GM19193 (cell line): ENCODE measurements around the gene INHBA.

Experiments used
- POLR2A ChIP-seq: IDR thresholded peaks from 4 replicates; pipeline ENCODE4 v1.6.1; 2011; ENCODE audit not compliant: insufficient read depth, insufficient read length; ENCODE audit errors: extremely low read depth

Gene INHBA

DNA sequence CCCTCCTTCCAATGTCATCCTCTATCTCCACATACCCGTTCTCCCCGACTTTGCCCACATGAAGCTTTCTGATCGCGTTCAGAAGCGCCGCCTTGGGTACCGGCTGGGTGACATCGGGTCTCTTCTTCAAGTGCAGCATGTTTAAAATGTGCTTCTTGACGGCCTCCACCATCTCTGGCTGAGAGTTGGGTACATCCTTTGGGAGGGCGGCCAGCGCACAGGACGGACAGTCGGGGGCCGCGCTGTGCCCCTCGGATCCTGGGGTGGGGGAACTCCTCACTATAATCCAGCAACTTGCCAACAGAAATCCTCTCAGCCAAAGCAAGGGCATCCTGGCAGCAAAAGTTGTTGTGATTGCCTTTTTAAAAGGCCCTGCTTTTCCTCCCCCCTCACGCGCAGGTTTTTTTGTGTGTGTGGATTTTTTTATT is 2.8 kb downstream of the INHBA start:
- no peak for TF ChIP-seq POLR2A

DNA sequence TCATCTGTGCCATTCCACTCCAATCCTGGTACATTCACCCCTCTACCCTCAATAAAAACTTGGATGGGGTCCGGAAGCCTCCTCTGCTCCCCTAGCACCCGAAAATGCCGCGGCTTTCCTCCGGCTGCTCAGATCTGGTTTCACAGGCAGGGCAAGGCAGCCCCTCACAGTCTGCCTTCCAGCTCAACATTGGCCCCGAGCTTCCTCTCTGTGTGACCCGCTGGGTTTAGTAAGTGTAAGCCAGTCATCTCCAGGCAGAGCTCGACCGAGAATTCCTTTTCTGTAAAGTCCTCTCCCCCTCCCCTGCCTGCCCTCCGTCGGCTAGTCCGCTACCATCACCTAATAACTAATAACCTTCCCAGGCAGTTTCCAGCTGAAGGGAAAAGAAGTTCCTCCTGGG is 3.4 kb downstream of the INHBA start:
- no peak for TF ChIP-seq POLR2A

DNA sequence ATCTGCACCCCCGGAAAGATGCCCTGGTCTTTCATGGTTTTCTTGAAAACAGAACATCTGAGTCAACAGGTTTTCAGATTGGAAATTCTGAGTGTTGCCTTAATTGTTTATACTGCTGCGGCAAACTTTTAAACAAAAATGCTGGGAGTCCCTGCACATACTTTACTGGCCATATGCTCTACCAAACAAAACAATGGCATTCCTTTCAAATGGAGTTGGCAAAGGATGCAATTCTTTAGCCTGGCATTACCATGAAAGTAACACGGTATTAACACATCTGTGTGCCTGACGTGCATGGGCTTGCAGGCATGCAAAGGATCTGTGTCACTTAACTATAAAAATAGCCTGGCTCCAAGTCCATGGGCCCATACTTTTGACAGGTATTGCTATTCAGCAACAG is 4.2 kb downstream of the INHBA start:
- TF ChIP-seq POLR2A, result no peak

DNA sequence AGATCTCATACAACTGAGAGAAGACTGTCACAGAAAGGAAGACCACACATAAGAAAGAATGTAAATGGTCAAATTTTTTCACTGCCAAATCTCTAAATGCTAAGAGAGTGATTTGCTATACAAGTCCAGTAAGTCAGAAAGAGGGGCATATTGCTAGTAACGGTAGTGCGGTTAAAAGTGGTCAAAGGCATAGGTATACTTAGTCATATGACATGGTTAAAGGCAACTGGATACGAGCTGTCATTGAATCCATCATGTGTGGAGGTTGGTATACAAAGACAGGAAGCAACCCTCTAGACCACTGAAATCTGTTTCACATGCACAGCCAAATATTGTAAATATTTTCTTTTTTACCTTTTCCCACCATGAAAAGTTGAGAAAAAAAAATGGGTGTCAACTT is 4.8 kb downstream of the INHBA start:
- no peak for TF ChIP-seq POLR2A

DNA sequence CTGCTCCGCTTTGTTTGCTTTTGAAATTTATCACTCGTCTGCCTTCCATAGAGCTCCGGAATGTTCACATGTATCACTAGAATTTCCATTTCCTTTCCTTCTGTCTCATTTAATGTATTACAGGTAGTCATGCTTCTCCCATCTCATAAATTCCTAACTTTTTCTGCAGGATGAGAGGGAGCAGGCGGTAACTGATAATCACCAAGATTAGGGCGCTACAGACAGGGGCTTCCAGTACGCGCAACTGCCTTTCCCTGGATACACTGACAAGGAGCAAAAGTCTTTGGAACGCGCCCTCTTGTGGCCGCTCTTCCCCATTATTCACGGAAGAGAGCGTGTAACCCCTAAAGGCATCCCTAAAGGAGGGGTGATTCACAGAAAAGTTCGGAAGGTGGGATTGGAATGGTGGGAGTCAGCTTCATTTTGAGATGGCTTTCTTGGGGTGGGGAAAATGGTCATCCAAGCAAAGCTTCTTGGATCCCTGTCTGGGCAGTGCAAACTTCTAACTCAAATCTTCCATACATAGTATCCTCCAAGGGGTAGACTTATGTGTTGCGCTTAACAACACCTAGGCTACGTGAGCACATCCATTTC is 6.5 kb downstream of the INHBA start:
- no peak for TF ChIP-seq POLR2A

DNA sequence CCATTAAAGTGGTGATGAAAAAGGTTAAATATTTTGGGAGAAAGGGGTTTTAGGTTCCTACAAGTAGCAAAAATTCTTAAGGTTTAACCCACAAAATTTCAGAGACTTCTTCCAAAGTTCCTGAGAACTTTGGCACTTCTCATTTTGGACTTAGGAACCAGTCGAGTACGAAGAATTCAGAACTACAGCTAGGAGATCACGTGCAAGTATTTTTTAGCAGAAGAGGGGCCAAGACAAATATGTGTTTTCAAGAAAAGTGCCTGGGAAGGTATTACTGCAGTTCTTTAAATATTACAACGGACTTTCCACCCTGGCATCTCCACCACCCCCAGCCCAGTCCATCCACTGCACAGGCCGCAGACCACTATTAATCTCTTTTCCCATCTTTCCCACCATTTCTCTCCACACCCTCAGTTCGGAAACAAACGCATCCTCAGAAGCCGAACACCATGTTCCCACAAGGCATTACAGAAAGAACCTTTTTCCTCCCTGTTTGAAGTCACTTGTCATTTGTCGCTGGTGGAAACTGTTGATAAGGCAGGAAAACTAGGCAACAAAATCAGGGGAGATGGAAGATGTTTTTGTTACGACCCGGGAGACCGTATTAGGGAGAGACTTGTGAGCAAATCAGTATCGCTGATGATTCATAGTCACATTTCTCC is 7.1 kb downstream of the INHBA start:
- no peak for TF ChIP-seq POLR2A

DNA sequence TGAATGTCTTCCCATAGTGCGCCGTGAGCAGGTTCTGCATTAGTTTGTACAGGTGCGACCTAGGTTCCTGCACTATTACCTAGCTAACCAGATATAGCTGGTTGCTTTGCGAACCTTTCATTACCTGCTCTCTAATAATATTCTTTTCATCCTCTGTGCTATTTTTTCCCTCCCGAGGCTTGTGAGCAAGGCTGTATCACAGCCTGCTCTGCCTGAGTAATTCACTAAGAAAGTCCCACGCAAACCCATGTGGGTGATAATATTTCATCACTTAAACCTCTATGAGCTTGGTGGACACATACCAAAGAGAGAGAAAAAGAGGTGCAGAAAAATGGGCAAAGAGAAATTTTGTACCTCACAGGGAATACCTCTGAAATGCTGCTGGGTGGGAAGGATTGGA is 8.4 kb downstream of the INHBA start:
- TF ChIP-seq POLR2A, result no peak

DNA sequence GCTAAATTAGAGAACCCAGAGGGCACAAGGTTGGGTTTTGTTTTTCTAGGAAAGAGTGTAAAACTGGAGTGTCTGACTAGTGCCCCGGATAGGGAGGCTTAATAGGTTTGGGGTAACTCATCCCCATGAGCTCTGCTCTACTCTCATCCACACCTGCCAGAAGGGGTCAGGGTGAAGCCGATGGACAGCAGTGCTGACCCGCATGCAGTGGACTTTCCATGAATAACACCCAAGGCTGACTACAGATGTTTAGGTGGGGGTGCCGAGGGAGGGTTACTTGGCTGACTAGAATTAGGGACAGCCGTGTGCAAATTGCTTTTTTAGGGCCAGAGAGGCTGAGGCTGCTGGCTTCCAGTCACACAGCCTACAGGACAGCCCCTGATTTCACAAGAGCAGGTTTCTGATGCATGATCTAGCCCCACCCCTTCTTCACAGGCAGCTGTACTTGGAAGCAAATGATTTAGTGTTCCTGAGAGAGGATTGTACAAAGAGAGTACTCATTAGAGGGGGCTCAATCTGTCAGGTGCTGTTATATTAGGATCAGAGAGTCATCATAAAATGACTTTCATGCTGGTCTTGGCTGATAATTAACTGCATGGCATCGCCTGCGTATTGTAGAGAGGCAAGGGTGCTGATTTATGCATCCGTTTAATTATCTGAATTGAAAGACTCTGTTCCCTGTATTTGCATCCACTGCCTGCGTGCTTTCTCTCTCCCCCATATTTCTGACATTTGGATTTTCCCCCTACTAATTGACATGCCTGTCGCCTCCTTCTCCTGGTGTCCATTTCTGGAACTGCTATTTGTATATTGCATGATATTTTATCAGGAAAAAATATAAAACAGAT is 9.5 kb downstream of the INHBA start:
- no peak for TF ChIP-seq POLR2A

DNA sequence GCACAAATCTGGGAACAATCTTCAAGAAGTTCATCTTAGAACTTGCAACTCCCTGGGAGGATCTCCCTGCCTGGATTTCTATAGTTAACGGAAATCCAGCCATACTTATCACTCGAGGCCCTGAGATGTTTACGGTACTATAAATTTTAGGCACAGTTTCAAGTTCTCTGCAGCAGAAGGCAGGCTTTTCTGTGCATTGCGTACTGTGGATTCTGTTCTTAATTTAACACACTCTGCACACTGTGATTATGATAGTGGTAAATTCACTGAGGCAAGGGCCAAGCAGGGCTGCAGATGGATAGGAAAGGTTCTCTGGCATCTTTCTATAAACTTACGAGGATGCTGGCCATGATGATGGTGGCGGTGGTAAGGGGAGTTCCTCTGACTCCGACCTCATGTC is 10.6 kb downstream of the INHBA start:
- no peak for TF ChIP-seq POLR2A

DNA sequence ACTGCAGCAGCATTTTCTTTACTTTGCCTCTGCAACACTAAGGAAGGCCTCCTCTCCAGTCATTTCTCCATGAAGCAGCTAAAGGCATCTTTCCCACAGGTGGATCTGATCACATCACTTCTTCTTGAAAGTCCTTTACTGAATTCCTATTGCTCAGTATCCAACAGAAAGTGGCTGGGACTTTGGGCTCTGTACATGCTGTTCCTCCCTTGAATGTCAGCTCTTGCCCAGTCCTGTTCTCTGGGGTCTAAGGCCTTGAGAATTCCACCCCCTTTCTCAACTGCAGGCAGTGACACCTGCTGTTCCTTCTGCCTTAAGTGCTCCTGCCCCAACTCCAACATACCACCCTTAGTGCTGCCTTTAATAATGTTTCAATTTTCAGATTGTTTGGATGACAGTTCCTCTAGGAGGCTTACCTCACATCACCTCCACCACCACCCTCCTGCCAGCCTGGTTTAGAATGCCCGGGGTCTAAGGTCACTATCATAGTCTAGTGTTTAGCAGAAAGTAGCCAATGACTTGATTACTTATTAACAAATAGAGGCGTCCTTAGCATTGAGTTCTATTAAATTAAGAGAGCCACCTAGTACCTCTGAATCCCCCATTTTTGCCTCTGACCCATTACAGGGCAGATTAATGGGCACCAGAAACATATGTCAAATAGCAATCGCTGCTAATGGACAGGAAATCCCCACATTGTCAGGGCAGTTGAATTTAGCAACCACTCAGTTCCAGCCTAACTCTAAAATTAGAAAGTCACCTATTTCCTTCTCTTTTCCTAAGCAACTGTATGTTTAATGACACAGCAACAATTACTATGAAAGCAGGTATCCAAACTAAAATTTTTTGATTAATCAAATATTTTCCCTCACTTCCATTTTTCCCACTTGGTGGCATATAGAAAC is 11.4 kb downstream of the INHBA start:
- no peak for TF ChIP-seq POLR2A

DNA sequence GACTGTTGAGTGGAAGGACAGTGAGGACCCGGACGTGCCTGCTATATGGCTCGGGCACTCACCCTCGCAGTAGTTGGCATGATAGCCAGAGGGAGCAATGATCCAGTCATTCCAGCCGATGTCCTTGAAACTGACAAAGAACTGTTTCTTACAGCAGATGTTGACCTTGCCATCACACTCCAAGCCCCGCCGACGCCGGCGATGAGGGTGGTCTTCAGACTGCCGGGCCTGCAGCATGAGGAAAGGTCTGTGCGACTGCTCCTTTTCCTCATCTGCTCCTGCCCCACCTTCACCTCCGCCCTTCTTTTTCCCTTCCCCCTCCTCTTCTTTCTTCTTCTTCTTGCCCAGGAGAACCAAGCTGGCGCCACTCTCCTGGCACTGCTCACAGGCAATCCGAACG is 13.1 kb downstream of the INHBA start:
- TF ChIP-seq POLR2A, result no peak

DNA sequence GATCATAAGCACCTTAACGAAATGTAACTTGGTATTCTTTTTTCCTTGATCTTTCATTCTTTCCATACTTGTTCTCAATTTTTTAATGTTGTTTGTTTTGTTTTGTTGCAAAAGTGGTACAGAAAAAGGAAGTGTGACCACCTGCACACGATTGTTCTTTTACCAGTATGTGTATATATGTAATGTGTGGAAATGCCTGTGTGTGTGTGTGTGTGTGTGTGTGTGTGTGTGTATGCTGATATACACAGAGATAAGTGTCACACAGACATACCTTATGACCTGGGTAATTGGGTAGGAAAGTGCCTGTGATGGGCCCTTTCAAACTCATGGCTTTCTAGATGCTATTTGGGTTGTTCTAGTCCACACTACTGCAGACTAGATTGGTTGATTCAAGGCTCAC is 14.0 kb downstream of the INHBA start:
- TF ChIP-seq POLR2A, result no peak

DNA sequence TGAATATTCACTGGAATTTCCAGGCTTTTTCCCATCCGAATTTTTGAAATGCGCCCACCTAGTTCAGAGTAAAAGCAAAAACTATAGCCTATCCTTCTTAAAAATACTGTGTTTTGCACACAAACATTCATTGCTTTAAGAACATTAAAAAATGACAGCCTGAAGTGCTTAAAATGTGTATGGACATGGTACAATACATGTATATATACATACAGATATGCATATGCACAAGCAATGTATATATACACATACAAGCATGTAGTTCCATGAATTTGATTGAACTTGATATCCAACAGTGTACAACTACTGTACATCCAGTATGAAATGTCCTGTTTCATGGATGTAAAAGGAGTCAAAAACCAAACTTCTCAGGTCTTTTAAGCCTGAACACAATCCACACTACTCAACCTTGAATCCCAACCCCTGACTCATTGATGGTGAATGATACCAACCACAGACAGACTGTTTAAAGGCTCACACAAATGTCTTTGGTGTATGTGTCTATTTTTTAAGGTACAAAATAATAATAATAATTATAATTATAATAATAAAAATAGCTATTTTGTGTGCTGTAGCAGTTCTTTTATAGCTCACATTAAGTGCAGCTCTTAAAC is 14.8 kb downstream of the INHBA start:
- TF ChIP-seq POLR2A, result no peak

DNA sequence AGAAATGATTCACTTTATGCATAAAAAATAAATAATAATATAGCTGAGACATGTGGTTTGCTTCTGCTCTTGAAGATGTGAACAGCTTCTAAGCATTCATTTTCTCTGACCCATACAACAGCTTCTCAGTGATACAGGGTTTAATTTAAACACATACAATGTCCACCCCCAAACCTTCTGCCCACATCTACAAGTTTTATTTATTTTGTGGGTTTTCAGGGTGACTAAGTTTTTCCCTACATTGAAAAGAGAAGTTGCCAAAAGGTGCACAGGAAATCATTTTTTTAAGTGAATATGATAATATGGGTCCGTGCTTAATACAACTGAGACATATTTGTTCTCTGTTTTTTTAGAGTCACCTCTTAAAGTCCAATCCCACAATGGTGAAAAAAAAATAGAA is 17.2 kb downstream of the INHBA start:
- TF ChIP-seq POLR2A, result no peak

DNA sequence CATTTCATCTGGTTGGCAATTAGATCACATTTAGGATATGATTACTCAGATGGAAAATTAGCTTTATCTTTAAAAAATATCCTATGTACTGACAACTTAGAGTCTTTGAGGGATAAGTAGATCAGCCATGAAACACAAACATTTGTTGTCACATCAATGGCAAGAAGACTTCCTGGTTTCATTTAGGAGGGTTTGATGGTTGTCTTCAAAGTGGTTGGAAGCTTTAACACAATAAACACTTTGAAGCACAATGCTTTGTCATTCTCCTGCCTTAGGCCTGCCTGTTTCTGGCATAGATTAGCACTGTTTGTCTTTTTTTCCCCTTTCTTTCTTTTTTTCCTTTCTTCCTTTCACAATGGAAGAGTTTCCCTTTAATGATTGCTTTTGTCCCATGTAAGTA is 20.5 kb downstream of the INHBA start:
- TF ChIP-seq POLR2A, result no peak

DNA sequence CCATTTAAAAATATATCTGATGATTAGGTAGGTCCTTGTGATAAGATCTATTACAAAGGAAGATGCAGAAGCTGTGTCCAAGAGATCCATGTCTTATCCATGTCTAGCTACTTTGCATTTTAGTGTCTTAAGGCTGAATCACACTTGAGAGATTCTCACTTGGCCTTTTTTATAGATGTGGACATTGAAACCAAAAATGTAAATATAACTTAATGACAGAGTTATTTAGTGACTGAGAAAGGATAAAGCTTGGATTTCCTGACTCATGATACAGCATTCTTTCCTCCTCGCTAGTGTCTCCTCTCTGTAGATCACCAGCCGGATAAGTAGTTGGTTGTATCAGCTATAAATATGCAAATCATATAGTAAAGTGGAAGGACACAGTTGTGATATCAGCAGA is 23.3 kb downstream of the INHBA start:
- TF ChIP-seq POLR2A, result no peak
